ENCODE results near the gene STRIP1. TPM values are rescaled to one million over a fixed set of nuclear protein-coding genes. Genes with fewer than 3 reads are reported as not detected.

Gene STRIP1
- total RNA-seq, 4 donors from 2014 or later = 21.7 to 50.3 (median 33.0) TPM

DNA sequence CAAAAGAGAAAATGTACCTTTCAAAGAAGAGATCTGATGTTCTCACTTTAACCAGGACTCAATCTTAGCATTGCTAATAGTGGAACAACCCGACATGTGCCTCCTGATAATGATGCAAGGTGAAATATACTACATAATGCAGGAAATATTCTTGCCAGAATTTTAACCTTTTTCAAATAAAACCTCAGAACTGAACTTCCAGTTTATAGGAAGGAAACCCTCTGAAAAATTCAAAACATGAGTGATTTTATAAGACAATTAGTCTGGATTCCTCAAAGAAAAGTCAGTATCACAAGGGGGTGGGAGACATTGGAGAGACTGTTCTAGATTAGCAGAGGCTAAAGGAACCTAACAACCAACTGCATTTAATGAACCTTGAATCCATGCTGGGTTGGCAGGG, 31.7 kb upstream of the STRIP1 start:
- TF ChIP-seq, protein P1, sequence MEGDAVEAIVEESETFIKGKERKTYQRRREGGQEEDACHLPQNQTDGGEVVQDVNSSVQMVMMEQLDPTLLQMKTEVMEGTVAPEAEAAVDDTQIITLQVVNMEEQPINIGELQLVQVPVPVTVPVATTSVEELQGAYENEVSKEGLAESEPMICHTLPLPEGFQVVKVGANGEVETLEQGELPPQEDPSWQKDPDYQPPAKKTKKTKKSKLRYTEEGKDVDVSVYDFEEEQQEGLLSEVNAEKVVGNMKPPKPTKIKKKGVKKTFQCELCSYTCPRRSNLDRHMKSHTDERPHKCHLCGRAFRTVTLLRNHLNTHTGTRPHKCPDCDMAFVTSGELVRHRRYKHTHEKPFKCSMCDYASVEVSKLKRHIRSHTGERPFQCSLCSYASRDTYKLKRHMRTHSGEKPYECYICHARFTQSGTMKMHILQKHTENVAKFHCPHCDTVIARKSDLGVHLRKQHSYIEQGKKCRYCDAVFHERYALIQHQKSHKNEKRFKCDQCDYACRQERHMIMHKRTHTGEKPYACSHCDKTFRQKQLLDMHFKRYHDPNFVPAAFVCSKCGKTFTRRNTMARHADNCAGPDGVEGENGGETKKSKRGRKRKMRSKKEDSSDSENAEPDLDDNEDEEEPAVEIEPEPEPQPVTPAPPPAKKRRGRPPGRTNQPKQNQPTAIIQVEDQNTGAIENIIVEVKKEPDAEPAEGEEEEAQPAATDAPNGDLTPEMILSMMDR (IDR thresholded peaks at IDR 0.05; ENCODE audit: low read depth) = no peak

GRCh38 chr1:110003747-110004428, 30.5 kb upstream of the STRIP1 start:
- TF ChIP-seq, protein P1 (IDR thresholded peaks at IDR 0.05; ENCODE audit: low read depth) = no peak

DNA sequence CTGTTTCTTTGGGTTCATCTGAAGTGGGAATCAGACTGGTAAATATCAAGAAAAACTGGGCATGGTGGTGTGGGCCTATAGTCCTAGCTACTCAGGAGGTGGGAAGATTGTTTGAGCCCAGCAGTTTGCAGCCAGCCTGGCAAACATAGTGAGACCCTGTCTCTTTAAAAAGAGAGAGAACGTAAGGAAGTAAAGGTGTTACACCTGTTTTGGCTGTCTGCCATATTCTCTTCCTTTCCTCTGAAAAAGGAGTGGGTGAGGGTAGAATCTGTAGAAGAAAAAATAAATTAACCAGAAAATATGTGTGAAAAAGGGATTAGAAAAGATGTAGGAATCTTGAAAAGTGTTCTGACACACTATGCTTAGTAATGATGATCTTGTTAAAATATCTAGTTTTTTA, 29.8 kb upstream of the STRIP1 start:
- TF ChIP-seq, protein P1 (IDR thresholded peaks at IDR 0.05; ENCODE audit: low read depth) = no peak

DNA sequence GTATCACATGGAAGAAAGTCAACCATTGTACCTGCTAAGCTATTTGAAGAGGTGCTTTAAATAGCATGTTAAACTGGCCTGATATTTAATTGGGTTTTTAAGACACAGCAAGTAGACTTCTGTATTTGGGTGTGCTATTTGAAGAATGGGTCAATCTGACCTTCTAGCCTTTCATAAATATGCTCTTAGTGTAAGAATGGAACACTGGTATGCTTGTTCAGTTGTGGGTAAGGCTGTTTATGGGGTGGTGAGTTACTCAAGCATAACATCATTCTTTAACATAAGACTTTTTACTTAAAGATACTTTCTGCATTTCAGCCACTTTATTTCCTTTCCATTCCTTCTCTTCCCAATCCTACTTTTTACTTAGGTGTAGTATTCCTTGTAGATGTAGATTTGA, 28.5 kb upstream of the STRIP1 start:
- TF ChIP-seq, protein P1 (IDR thresholded peaks at IDR 0.05; ENCODE audit: low read depth) = no peak

DNA sequence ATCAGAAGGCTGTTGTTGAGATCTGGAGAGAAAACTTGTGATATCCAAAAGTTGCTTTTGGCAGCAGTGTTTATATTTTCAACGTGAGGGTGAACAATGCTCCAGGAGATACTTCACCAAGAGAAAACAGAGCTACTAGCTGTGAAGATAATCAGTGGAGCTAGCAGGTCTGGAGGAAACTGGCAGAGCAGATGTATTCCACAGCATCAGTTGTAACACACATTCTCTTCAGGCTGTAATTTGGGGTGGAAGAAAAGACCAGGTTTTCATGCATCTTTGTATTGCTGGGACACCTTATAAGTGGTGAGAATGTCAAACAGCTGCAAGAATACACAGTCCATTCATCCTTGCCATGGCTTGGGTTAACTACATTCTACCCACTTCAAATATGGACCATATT, 27.9 kb upstream of the STRIP1 start:
- TF ChIP-seq, protein P1 (IDR thresholded peaks at IDR 0.05; ENCODE audit: low read depth) = no peak

GRCh38 chr1:110007046-110007830, 27.2 kb upstream of the STRIP1 start:
- TF ChIP-seq, protein P1 (IDR thresholded peaks at IDR 0.05; ENCODE audit: low read depth) = no peak

- TF ChIP-seq, protein P1 (IDR thresholded peaks at IDR 0.05; ENCODE audit: low read depth) = no peak
Measured at GRCh38 chr1:110008971-110009565, 25.4 kb upstream of the STRIP1 start.

All from subcutaneous adipose tissue (tissue), 4 donors.